Eye (tissue), 1 donor: ENCODE data around the gene TRIM28.
A peak's percentile ranks its signal among the peaks of the same experiment; 100 is the strongest.
"Not testable (repeated sequence)": the region's sequence is repeated elsewhere in the genome, so short reads cannot be mapped to it uniquely, and the experiment has no call there.

Experiments
- DNase-seq: peaks from one replicate; pipeline ENCODE4 v3.0.0-alpha.2; 2015

TRIM28 gene

GRCh38 chr19:58519355-58520256 lies 24.3 kb upstream of the TRIM28 start, which contains the start of gene ZBTB45:
ZBTB45 (minus strand) TSS chr19:58519810; CDS start chr19:58517673, 2,137 bp downstream.
- DNase-seq, result peak; percentile 97

- peak; percentile 35 for DNase-seq
These were observed 23.6 kb upstream of the TRIM28 start for GRCh38 chr19:58520257-58520599.

- DNase-seq, result no peak
These were observed 22.2 kb upstream of the TRIM28 start for GRCh38 chr19:58521651-58522050.

- DNase-seq, result no peak
These were observed 21.2 kb upstream of the TRIM28 start for GRCh38 chr19:58522709-58523108.

- no peak for DNase-seq
These were observed 14.5 kb upstream of the TRIM28 start for GRCh38 chr19:58529405-58529804.

GRCh38 chr19:58531034-58531840 lies 12.6 kb upstream of the TRIM28 start:
- no peak for DNase-seq

GRCh38 chr19:58535857-58536256 lies 8.0 kb upstream of the TRIM28 start:
- no peak for DNase-seq

- DNase-seq, result no peak
These were observed 6.7 kb upstream of the TRIM28 start for GRCh38 chr19:58536852-58537798.

- DNase-seq, result peak; percentile 90
These were observed 5.4 kb upstream of the TRIM28 start for GRCh38 chr19:58538257-58539168.

- DNase-seq, result not testable (repeated sequence)
These were observed 4.7 kb upstream of the TRIM28 start for GRCh38 chr19:58539169-58539559.

- DNase-seq, result not testable (repeated sequence)
These were observed 1.1 kb upstream of the TRIM28 start for GRCh38 chr19:58542641-58543372.

GRCh38 chr19:58544591-58545285 lies 874 bp downstream of the TRIM28 start:
- no peak for DNase-seq

GRCh38 chr19:58545286-58546018 lies 1.6 kb downstream of the TRIM28 start:
- no peak for DNase-seq

- DNase-seq, result no peak
These were observed 2.2 kb downstream of the TRIM28 start for GRCh38 chr19:58546019-58546530.

- no peak for DNase-seq
These were observed 3.8 kb downstream of the TRIM28 start for GRCh38 chr19:58547323-58548312.

- DNase-seq, result no peak
These were observed 5.2 kb downstream of the TRIM28 start for GRCh38 chr19:58548859-58549663.
